Suprapubic skin (tissue), 4 donors: Measurements from ENCODE around the gene IDI1.

Experiments used
- CTCF ChIP-seq, 2 donors: fragments of 200-600 bp in 1 of 2; fragments of 450-650 bp in 1 of 2; sonication (generic) in 1 of 2; IDR thresholded peaks; one replicate each; pipeline ENCODE4 v1.5.1; 2016 to 2019; ENCODE audit warnings: antibody characterized with exemption in 2 of 2, mild to moderate bottlenecking in 1 of 2, moderate library complexity in 1 of 2
- EP300 ChIP-seq: sonication (generic); formaldehyde crosslinking; IDR thresholded peaks from one replicate; pipeline ENCODE4 v1.6.1; 2017; ENCODE audit warnings: antibody characterized with exemption
- POLR2A ChIP-seq, 2 donors: fragments of 450-650 bp; IDR thresholded peaks; one replicate each; pipeline ENCODE4 v1.6.1; 2017; ENCODE audit warnings: antibody characterized with exemption in 2 of 2, mild to moderate bottlenecking in 2 of 2, moderate library complexity in 2 of 2
- POLR2AphosphoS5 ChIP-seq, 3 donors: sonication (generic); formaldehyde crosslinking; IDR thresholded peaks; one replicate each; pipeline ENCODE4 v1.6.1; 2017; ENCODE audit warnings: antibody characterized with exemption in 3 of 3

- no peak for TF ChIP-seq CTCF (IDR thresholded peaks at IDR 0.05)
- TF ChIP-seq POLR2AphosphoS5 (IDR thresholded peaks at IDR 0.05) = no peak
- TF ChIP-seq POLR2A (IDR thresholded peaks at IDR 0.05) = no peak
- no peak for TF ChIP-seq EP300
These were observed 41.3 kb downstream of the IDI1 start for GRCh38 chr10:1007583-1007982.
